ENCODE measurements around the gene TTC27.
"Not testable (repeated sequence)": the region's sequence is repeated elsewhere in the genome, so short reads cannot be mapped to it uniquely, and the experiment has no call there.

The TTC27 gene

DNA sequence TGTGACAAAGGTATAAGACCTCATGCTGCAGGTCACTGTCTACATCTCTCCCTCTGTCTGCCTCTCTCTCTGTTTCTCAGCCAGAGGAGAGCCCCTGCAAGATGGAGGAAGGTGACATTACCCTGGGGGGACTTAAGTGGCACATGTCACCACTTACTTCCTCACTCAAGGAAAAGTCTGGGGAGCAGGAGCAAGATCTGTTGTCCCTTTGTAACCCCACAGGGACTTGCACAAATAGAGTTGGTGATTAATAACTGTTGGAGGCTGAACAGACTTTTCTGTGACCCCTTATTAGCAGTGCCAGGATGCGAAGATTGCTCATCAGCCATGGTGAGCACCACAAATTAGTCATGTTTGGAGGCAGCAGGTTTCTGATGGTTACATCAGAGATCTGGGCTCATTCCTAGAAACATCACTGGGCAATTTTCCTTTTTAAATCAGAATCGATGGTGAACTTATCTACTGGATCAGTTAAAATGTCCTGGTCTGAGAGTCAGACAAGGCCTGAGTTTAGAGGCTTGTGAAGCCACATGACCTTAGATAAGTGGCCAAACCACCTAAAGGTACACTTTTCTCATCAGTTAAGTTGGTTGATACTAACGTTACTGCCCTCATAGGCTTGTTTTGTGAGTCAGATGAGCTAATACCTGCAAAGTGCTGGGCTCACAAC is 237.7 kb downstream of the TTC27 start:
- TF ChIP-seq, protein P1, sequence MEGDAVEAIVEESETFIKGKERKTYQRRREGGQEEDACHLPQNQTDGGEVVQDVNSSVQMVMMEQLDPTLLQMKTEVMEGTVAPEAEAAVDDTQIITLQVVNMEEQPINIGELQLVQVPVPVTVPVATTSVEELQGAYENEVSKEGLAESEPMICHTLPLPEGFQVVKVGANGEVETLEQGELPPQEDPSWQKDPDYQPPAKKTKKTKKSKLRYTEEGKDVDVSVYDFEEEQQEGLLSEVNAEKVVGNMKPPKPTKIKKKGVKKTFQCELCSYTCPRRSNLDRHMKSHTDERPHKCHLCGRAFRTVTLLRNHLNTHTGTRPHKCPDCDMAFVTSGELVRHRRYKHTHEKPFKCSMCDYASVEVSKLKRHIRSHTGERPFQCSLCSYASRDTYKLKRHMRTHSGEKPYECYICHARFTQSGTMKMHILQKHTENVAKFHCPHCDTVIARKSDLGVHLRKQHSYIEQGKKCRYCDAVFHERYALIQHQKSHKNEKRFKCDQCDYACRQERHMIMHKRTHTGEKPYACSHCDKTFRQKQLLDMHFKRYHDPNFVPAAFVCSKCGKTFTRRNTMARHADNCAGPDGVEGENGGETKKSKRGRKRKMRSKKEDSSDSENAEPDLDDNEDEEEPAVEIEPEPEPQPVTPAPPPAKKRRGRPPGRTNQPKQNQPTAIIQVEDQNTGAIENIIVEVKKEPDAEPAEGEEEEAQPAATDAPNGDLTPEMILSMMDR (IDR thresholded peaks at IDR 0.05; ENCODE audit: low read depth, low read length): no peak
- Histone ChIP-seq H3K4me1 (no peaks in the 10 kb centered on the region), H3K4me3 (ENCODE audit: low read depth, low read length) (no peak overlapping the region), H3K27me3 (no peaks in the 10 kb centered on the region), H3K36me3 (no peaks in the 10 kb centered on the region), H3K9me3 (no peaks in the 10 kb centered on the region)
- DNase-seq: no peak

DNA sequence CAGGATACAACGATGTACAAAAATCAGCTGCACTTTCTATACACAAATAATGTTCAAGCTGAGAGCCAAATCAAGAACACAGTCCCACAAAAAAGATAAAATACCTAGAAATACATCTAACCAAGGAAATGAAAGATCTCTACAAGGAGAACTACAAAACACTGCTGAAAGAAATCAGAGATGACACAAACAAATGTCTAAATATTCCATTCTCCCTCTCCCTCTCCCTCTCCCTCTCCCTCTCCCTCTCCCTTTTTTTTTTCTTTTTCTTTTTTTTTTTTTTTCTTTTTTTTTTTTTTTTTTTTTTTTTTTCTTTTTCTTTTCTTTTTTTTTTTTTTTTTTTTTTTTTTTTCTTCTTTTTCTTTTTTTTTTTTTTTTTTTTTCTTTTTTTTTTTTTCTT is 238.6 kb downstream of the TTC27 start:
- DNase-seq; H3K4me3 ChIP-seq (ENCODE audit: low read depth, low read length); H3K9me3 ChIP-seq; H3K36me3 ChIP-seq; H3K27me3 ChIP-seq; H3K4me1 ChIP-seq: not testable (repeated sequence)

All from BE2C (cell line).